ENCODE data around the gene MCC.

GRCh38 chr5:113490317-113490716 is 2.1 kb upstream of the MCC start:
- TF ChIP-seq, protein P1, sequence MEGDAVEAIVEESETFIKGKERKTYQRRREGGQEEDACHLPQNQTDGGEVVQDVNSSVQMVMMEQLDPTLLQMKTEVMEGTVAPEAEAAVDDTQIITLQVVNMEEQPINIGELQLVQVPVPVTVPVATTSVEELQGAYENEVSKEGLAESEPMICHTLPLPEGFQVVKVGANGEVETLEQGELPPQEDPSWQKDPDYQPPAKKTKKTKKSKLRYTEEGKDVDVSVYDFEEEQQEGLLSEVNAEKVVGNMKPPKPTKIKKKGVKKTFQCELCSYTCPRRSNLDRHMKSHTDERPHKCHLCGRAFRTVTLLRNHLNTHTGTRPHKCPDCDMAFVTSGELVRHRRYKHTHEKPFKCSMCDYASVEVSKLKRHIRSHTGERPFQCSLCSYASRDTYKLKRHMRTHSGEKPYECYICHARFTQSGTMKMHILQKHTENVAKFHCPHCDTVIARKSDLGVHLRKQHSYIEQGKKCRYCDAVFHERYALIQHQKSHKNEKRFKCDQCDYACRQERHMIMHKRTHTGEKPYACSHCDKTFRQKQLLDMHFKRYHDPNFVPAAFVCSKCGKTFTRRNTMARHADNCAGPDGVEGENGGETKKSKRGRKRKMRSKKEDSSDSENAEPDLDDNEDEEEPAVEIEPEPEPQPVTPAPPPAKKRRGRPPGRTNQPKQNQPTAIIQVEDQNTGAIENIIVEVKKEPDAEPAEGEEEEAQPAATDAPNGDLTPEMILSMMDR (IDR thresholded peaks at IDR 0.05), result no peak
- TF ChIP-seq EP300 (IDR thresholded peaks at IDR 0.05), result no peak

Data from ovary (tissue), 3 donors.